GM18526 (cell line): Measurements from ENCODE around the gene CFAP45.

Experiments used
- POLR2A ChIP-seq: IDR thresholded peaks from 3 replicates; pipeline ENCODE4 v1.6.1; 2011; ENCODE audit not compliant: insufficient read length; ENCODE audit errors: extremely low read depth

CFAP45 gene

GRCh38 chr1:159845751-159846629 is 54.0 kb downstream of the CFAP45 start:
- TF ChIP-seq POLR2A, result no peak

- no peak for TF ChIP-seq POLR2A
These were observed 56.5 kb downstream of the CFAP45 start for GRCh38 chr1:159843459-159843858.

GRCh38 chr1:159841749-159842148 is 58.2 kb downstream of the CFAP45 start:
- TF ChIP-seq POLR2A, result no peak

GRCh38 chr1:159839116-159839849 is 60.7 kb downstream of the CFAP45 start:
- no peak for TF ChIP-seq POLR2A

- no peak for TF ChIP-seq POLR2A
These were observed 61.2 kb downstream of the CFAP45 start for GRCh38 chr1:159838715-159839114.

GRCh38 chr1:159835862-159836525 is 64.0 kb downstream of the CFAP45 start:
- TF ChIP-seq POLR2A, result no peak

- TF ChIP-seq POLR2A, result no peak
These were observed 64.6 kb downstream of the CFAP45 start for GRCh38 chr1:159835356-159835755.

- no peak for TF ChIP-seq POLR2A
These were observed 67.7 kb downstream of the CFAP45 start for GRCh38 chr1:159832309-159832708.

GRCh38 chr1:159831412-159832141 is 68.4 kb downstream of the CFAP45 start:
- no peak for TF ChIP-seq POLR2A

- no peak for TF ChIP-seq POLR2A
These were observed 69.2 kb downstream of the CFAP45 start for GRCh38 chr1:159830722-159831121.

- TF ChIP-seq POLR2A, result no peak
These were observed 70.0 kb downstream of the CFAP45 start for GRCh38 chr1:159829822-159830465.

GRCh38 chr1:159829273-159829634 is 70.7 kb downstream of the CFAP45 start:
- TF ChIP-seq POLR2A, result no peak

GRCh38 chr1:159828581-159829272 is 71.2 kb downstream of the CFAP45 start:
- TF ChIP-seq POLR2A, result no peak

GRCh38 chr1:159828176-159828575 is 71.8 kb downstream of the CFAP45 start:
- no peak for TF ChIP-seq POLR2A

GRCh38 chr1:159827549-159827948 is 72.4 kb downstream of the CFAP45 start:
- TF ChIP-seq POLR2A, result no peak

- TF ChIP-seq POLR2A, result no peak
These were observed 72.9 kb downstream of the CFAP45 start for GRCh38 chr1:159827102-159827490.
